ENCODE data around the gene F7.

Gene F7

DNA sequence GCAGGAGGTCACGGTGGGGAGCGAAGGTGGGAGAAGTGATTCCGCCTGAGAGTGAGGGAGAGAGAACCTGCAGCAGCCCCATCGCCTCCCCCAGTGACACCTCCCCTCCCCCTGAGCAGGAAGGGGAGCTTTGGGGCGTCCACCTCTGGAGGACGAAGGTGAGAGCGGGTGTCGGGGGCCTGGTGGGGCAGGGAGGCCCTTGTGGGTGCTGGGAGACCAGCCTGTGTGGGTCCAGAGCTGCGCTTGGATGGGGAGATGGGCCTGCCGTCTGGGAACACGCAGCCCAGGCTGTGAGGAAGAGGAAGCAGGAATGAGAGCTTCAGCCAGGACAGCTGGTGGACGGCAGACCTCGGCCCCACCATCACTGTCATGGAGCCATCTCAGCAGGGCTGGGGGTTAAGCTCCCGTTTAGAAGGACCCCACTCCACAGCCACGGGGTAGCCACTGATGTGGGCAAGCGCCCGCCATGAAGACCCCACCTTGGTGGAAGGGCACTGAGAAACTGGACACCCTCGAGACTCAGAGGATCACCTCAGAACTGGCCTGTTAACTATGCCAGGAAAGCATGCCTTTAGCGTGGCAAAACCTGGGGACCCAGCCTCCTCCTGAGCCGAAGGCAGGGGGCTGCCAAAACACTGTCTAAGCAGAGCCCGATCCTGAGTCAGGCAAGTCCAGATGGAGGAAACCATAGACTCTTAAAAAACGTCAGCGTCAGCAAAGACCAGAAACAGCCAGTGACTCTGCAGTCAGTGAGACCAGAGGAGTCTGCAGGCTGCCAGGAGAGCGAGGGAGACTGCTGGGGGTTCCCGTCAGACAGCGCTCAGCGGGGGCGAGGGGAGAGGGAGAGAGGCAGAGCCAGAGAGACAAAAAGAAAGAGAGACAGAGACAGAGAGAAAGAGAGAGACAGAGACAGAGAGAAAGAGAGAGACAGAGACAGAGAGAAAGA is 46.4 kb downstream of the F7 start:
- H3K4me3 ChIP-seq (replicated peaks; ENCODE audit: low read depth, low read length), result no peak overlapping the region

DNA sequence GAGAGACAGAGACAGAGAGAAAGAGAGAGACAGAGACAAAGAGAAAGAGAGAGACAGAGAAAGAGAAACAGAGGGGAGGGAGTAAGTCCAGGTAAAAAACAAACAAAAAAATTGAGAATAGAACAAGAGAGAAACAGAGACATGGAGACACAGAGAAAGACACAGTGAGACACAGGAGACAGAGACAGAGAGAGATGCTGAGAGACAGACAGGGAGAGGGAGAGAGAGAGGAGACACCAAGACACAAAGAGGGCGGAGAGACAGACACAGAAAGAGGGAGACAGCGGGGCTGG is 47.0 kb downstream of the F7 start:
- Histone ChIP-seq H3K27me3 (replicated peaks; ENCODE audit: control insufficient read depth, insufficient read depth, low read length) (no peaks in the 10 kb centered on the region; the same call in 1 of the 2 replicates), H3K36me3 (ENCODE audit: control insufficient read depth, insufficient read depth, low read length) (no peaks in the 10 kb centered on the region), H3K4me3 (replicated peaks; ENCODE audit: low read depth, low read length) (peak overlapping the region; percentile 8; the same call in 1 of the 2 replicates)
- DNase-seq (ENCODE audit: extremely low read depth, insufficient read length), result no peak
- TF ChIP-seq, protein P1, sequence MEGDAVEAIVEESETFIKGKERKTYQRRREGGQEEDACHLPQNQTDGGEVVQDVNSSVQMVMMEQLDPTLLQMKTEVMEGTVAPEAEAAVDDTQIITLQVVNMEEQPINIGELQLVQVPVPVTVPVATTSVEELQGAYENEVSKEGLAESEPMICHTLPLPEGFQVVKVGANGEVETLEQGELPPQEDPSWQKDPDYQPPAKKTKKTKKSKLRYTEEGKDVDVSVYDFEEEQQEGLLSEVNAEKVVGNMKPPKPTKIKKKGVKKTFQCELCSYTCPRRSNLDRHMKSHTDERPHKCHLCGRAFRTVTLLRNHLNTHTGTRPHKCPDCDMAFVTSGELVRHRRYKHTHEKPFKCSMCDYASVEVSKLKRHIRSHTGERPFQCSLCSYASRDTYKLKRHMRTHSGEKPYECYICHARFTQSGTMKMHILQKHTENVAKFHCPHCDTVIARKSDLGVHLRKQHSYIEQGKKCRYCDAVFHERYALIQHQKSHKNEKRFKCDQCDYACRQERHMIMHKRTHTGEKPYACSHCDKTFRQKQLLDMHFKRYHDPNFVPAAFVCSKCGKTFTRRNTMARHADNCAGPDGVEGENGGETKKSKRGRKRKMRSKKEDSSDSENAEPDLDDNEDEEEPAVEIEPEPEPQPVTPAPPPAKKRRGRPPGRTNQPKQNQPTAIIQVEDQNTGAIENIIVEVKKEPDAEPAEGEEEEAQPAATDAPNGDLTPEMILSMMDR (IDR thresholded peaks at IDR 0.05; ENCODE audit: insufficient read depth, low read length, poor library complexity, severe bottlenecking), result no peak

More for the DNA sequence above, 46.4 kb downstream of the F7 start:
- TF ChIP-seq, protein P1 (IDR thresholded peaks at IDR 0.05; ENCODE audit: insufficient read depth, low read length, poor library complexity, severe bottlenecking), result no peak
- Histone ChIP-seq H3K36me3 (ENCODE audit: control insufficient read depth, insufficient read depth, low read length) (no peaks in the 10 kb centered on the region), H3K27me3 (replicated peaks; ENCODE audit: control insufficient read depth, insufficient read depth, low read length) (no peaks in the 10 kb centered on the region; the same call in 1 of the 2 replicates)
- no peak for DNase-seq (ENCODE audit: extremely low read depth, insufficient read length)

DNA sequence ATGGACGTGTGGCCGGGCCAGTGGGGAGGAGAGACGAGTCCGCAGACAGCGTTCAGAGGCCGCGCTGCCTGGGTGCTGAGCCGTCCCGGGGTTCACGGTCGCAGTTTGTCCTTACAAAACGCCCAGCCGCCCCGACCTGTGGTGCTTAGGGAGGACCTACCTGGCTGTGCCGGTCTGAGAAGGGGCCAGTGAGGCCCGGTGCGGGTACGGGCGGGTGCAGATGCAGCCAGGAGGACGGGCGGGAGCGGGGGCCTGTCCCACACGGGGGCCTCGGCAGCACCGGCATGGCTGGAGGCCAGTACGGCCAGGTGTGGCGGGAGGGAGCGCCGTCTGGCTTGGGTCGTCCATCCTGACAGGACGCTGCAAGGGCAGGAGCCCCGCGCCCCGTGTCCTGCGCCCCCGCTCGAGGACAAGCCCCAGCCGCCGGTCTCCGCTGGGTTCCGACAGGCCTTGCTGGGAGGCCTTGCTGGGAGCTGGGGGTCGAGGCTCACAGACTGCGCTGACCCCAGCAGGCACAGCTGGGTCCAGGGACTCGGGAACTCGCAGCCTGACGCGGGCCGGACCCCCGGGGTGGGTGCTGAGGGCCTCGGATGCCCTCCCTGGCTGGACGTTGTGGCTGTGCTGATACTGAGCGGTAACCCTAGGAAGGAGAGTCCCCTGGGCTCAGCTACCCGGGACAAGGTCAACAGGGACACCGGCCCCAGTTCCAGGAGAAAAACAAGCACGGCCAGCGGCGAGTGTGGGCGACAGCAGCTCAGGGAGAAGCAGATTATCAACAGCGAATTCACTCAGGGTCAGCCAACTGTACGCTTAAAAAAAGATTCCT is 47.6 kb downstream of the F7 start:
- Histone ChIP-seq H3K4me3 (replicated peaks; ENCODE audit: low read depth, low read length) (peak overlapping the region; percentile 51), H3K27me3 (replicated peaks; ENCODE audit: control insufficient read depth, insufficient read depth, low read length) (no peaks in the 10 kb centered on the region; the same call in 1 of the 2 replicates), H3K36me3 (ENCODE audit: control insufficient read depth, insufficient read depth, low read length) (no peaks in the 10 kb centered on the region)
- TF ChIP-seq, protein P1 (IDR thresholded peaks at IDR 0.05; ENCODE audit: insufficient read depth, low read length, poor library complexity, severe bottlenecking), result no peak
- peak; percentile 35 for DNase-seq (ENCODE audit: extremely low read depth, insufficient read length)

DNA sequence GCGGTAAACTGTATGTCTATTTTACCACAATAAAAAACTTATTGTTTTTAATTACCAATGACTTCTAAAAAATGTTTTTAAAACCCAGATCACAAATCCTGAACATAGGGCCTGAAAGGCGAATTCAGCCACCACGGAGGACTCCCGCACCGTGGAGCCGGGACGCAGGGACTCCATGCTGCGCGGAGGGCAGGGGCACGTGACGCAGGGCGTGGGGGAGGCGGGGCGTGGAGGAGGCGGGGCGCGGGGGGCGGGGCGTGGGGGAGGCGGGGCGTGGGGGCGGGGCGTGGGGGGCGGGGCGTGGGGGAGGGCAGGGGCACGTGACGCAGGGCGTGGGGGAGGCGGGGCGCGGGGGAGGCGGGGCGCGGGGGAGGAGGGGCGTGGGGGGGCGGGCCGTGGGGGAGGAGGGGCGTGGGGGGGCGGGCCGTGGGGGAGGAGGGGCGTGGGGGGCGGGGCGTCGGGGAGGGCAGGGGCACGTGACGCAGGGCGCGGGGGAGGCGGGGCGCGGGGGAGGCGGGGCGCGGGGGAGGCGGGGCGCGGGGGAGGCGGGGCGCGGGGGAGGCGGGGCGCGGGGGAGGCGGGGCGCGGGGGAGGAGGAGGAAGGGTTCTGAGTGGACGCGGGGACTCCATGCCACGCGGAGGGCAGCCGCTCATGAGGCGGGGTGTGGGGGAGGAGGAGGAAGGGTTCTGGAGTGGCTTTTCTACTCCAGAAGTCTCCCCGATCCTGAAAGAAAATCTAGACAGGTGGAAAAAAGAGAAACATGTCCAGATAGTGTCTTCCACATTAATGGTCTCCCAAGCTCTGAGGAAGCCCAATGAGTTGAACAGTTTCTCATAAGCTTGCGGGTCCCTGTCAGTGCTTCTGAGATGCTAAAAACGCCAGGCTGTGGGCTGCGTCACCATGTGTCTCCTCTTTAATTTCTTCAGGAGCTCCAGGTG is 48.5 kb downstream of the F7 start:
- H3K36me3 ChIP-seq (ENCODE audit: control insufficient read depth, insufficient read depth, low read length), result no peaks in the 10 kb centered on the region
- TF ChIP-seq, protein P1 (IDR thresholded peaks at IDR 0.05; ENCODE audit: insufficient read depth, low read length, poor library complexity, severe bottlenecking), result no peak
- no peaks in the 10 kb centered on the region; the same call in 1 of the 2 replicates for H3K27me3 ChIP-seq (replicated peaks; ENCODE audit: control insufficient read depth, insufficient read depth, low read length)
- peak overlapping the region; percentile 51 for H3K4me3 ChIP-seq (replicated peaks; ENCODE audit: low read depth, low read length)
- peak; percentile 54 for DNase-seq (ENCODE audit: extremely low read depth, insufficient read length)

DNA sequence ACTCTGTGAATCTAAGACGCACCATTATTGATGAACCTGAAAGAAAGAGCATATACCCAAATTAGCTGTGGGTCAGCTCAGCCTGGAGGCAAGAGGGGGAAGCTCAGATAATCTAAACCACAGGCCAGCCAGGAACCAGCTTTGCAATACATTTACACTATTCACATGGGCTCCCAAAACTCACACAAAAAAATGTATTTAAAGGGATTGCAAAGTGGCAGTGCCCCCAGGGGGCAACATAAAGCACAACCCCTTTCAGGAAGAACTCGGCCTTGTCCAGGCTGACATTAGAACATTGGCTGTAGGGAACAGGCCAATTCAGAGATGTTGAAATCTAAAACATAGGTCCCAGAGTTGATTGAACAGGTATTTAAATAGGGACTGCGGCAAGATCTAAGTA is 49.6 kb downstream of the F7 start:
- no peak for DNase-seq (ENCODE audit: extremely low read depth, insufficient read length)
- Histone ChIP-seq H3K4me3 (replicated peaks; ENCODE audit: low read depth, low read length) (no peak overlapping the region), H3K27me3 (replicated peaks; ENCODE audit: control insufficient read depth, insufficient read depth, low read length) (no peaks in the 10 kb centered on the region; the same call in 1 of the 2 replicates), H3K36me3 (ENCODE audit: control insufficient read depth, insufficient read depth, low read length) (no peaks in the 10 kb centered on the region)
- TF ChIP-seq, protein P1 (IDR thresholded peaks at IDR 0.05; ENCODE audit: insufficient read depth, low read length, poor library complexity, severe bottlenecking), result no peak
